ENCODE data around the gene PARVA.

GRCh38 chr11:12435264-12435663, 57.9 kb downstream of the PARVA start:
- TF ChIP-seq, protein P1, sequence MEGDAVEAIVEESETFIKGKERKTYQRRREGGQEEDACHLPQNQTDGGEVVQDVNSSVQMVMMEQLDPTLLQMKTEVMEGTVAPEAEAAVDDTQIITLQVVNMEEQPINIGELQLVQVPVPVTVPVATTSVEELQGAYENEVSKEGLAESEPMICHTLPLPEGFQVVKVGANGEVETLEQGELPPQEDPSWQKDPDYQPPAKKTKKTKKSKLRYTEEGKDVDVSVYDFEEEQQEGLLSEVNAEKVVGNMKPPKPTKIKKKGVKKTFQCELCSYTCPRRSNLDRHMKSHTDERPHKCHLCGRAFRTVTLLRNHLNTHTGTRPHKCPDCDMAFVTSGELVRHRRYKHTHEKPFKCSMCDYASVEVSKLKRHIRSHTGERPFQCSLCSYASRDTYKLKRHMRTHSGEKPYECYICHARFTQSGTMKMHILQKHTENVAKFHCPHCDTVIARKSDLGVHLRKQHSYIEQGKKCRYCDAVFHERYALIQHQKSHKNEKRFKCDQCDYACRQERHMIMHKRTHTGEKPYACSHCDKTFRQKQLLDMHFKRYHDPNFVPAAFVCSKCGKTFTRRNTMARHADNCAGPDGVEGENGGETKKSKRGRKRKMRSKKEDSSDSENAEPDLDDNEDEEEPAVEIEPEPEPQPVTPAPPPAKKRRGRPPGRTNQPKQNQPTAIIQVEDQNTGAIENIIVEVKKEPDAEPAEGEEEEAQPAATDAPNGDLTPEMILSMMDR (IDR thresholded peaks at IDR 0.05), result no peak
- TF ChIP-seq ZFX (IDR thresholded peaks at IDR 0.05; ENCODE audit: borderline replicate concordance), result no peak
